Endothelial cell of umbilical vein (primary cell): ENCODE measurements around the gene PLA2G4B. TPM values are rescaled to one million over a fixed set of nuclear protein-coding genes. Genes with fewer than 3 reads are reported as not detected.
A peak's percentile ranks its signal among the peaks of the same experiment; 100 is the strongest.

Experiments used
- BruUV-seq: library from RNA; stranded (reverse); fragments of 400-500 nt; replicated peaks from 2 replicates; lab custom pipeline; 2021; lab: Mats Ljungman, UMichigan
- CTCF ChIA-PET: fragments of 300-600, 350-600 bp; sonication (Branson Sonifier 250); formaldehyde crosslinking; loops from one replicate; lab custom pipeline; 2021; ENCODE audit warnings: antibody characterized with exemption, inconsistent platforms; lab: Charles Lee
- POLR2A ChIA-PET: fragments of 300-600, 350-600 bp; sonication (Branson Sonifier 250); formaldehyde crosslinking; loops from one replicate; lab custom pipeline; 2021; ENCODE audit warnings: antibody characterized with exemption, inconsistent platforms; lab: Charles Lee
- DNase-seq: peaks from one replicate; pipeline ENCODE4 v3.0.0-alpha.2; 2011; ENCODE audit warnings: low read depth, low spot score
- FAIRE-seq: peaks from 2 replicates; lab custom pipeline; 2011; peaks lifted over from hg19 to GRCh38; lab: Jason Lieb, UNC
- H2AFZ ChIP-seq: 2 replicates; pipeline ENCODE4 v1.6.0; 2012; ENCODE audit warnings: low read depth, low read length, control low read depth, inconsistent platforms
- H3K27ac ChIP-seq: 2 replicates; pipeline ENCODE4 v1.5.1; 2011; ENCODE audit warnings: low read depth, mild to moderate bottlenecking, control low read depth, low read length, moderate library complexity; ENCODE audit not compliant: insufficient read depth
- H3K27me3 ChIP-seq, 2 experiments: 2 replicates each; pipeline versions ENCODE4 v1.6.0 to v1.6.1; 2011; ENCODE audit warnings: low read length in 2 of 2, mixed read lengths in 1 of 2; ENCODE audit not compliant: control insufficient read depth in 2 of 2, insufficient read depth in 2 of 2
- H3K36me3 ChIP-seq, 2 experiments: 2 replicates in 1 of 2; 3 replicates in 1 of 2; pipeline ENCODE4 v1.5.1; 2011; ENCODE audit warnings: low read length in 2 of 2, mild to moderate bottlenecking in 1 of 2, moderate library complexity in 1 of 2; ENCODE audit not compliant: control insufficient read depth in 2 of 2, insufficient read depth in 2 of 2; ENCODE audit errors: extremely low read depth in 1 of 2
- H3K4me1 ChIP-seq: 3 replicates; pipeline ENCODE4 v1.5.1; 2011; ENCODE audit warnings: mild to moderate bottlenecking, low read length; ENCODE audit not compliant: control insufficient read depth, insufficient read depth; ENCODE audit errors: extremely low read depth
- H3K4me2 ChIP-seq: 2 replicates; pipeline ENCODE4 v1.6.1; 2011; ENCODE audit warnings: low read length, control low read depth, mixed read lengths; ENCODE audit not compliant: insufficient read depth
- H3K4me3 ChIP-seq, 3 experiments: fragments of 200-600 bp in 1 of 3; sonication (generic), shearing (Covaris generic) in 1 of 3; replicated peaks in 1 of 3; 2 replicates each; pipeline ENCODE4 v1.5.1; 2011 to 2016; ENCODE audit warnings: control low read depth in 3 of 3, low read length in 3 of 3, mild to moderate bottlenecking in 2 of 3, inconsistent platforms in 1 of 3, low read depth in 1 of 3, moderate library complexity in 1 of 3; ENCODE audit not compliant: insufficient read depth in 1 of 3
- H3K79me2 ChIP-seq: 2 replicates; pipeline ENCODE4 v1.6.0; 2012; ENCODE audit warnings: low read length, inconsistent platforms; ENCODE audit not compliant: control insufficient read depth, insufficient read depth
- H3K9ac ChIP-seq: replicated peaks from 2 replicates; pipeline ENCODE3; 2011; ENCODE audit warnings: low read length, control low read depth; ENCODE audit not compliant: insufficient read depth; ENCODE audit errors: extremely low read depth
- H3K9me1 ChIP-seq: replicated peaks from 3 replicates; pipeline ENCODE4 v1.6.0; 2011; ENCODE audit warnings: mild to moderate bottlenecking, low read length; ENCODE audit not compliant: control insufficient read depth, insufficient read depth; ENCODE audit errors: extremely low read depth
- H3K9me3 ChIP-seq: replicated peaks from 2 replicates; pipeline ENCODE4 v1.5.1; 2012; ENCODE audit warnings: low read length, inconsistent platforms; ENCODE audit not compliant: control insufficient read depth, insufficient read depth
- H4K20me1 ChIP-seq: replicated peaks from 2 replicates; pipeline ENCODE3; 2011; ENCODE audit warnings: mild to moderate bottlenecking, low read length; ENCODE audit not compliant: control insufficient read depth, insufficient read depth; ENCODE audit errors: extremely low read depth
- EZH2 ChIP-seq: IDR thresholded peaks from 2 replicates; pipeline ENCODE4 v1.6.1; 2012; ENCODE audit warnings: borderline replicate concordance, low read depth, mild to moderate bottlenecking, moderate library complexity, low read length, inconsistent platforms; ENCODE audit not compliant: severe bottlenecking
- FOS ChIP-seq: IDR thresholded peaks from 2 replicates; pipeline ENCODE4 v1.6.1; 2011; ENCODE audit warnings: mild to moderate bottlenecking, low read length, moderate library complexity, borderline replicate concordance; ENCODE audit not compliant: insufficient read depth
- GATA2 ChIP-seq: IDR thresholded peaks from 2 replicates; pipeline ENCODE4 v1.7.0; 2011; ENCODE audit warnings: low read depth, mild to moderate bottlenecking, moderate library complexity, mixed read lengths, low read length; ENCODE audit not compliant: insufficient read length, insufficient read depth
- MYC ChIP-seq: IDR thresholded peaks from one replicate; pipeline ENCODE4 v1.6.1; 2011; ENCODE audit warnings: mild to moderate bottlenecking, low read depth, low read length
- POLR2A ChIP-seq: IDR thresholded peaks from 2 replicates; pipeline ENCODE4 v1.6.1; 2012; ENCODE audit warnings: low read depth, mild to moderate bottlenecking, control low read depth, low read length
- POLR2AphosphoS5 ChIP-seq: IDR thresholded peaks from 2 replicates; pipeline ENCODE4 v1.6.1; 2012; ENCODE audit warnings: low read depth, mild to moderate bottlenecking, control low read depth, low read length, moderate library complexity; ENCODE audit not compliant: insufficient read depth
- dilution Hi-C: fragments of 300-500 bp; cut with MboI; formaldehyde crosslinking; loops from one replicate; pipeline ENCODE4 v1.15.0; 2019; ENCODE audit warnings: low sequenced_read_pairs; ENCODE audit not compliant: extremely low pct_ligation_motif_present
- intact Hi-C: fragments of 100-400 bp; cut with micrococcal nuclease; formaldehyde crosslinking; loops from one replicate; pipeline ENCODE4 v1.10.0; 2022
- polyA plus RNA-seq, 4 experiments: library from polyadenylated mRNA; depleted of rRNA in 3 of 4; stranded (reverse) in 3 of 4; unstranded in 1 of 4; fragments of >200 nt; gene quantifications; 2 replicates each; pipeline versions ENCODE4 v1.2.1 to v1.2.3, GENCODE V29; 2011 to 2012; ENCODE audit warnings: missing spikeins in 1 of 4
- total RNA-seq: library from RNA; stranded (reverse); gene quantifications from 2 replicates; pipeline ENCODE4 v1.2.3, GENCODE V29; 2021
- TF ChIP-seq, protein P1 (sequence below), 2 donors: IDR thresholded peaks; 1 replicate in 1 of 2; 2 replicates in 1 of 2; pipeline ENCODE4 v1.5.1; 2011; ENCODE audit warnings: low read length in 2 of 2, mild to moderate bottlenecking in 2 of 2, moderate library complexity in 2 of 2, control low read depth in 1 of 2, inconsistent platforms in 1 of 2, low read depth in 1 of 2; ENCODE audit not compliant: insufficient read depth in 1 of 2; ENCODE audit errors: extremely low read depth in 1 of 2
- TF ChIP-seq, protein P2 (sequence below): IDR thresholded peaks from 2 replicates; pipeline ENCODE4 v1.6.1; 2011; ENCODE audit not compliant: insufficient read depth, insufficient read length

PLA2G4B gene
- total and polyA plus RNA-seq, 2 donors (not counting 3 experiments of a cell fraction or from before 2014, with no cell fraction given), result 4.0 to 7.9 TPM

DNA sequence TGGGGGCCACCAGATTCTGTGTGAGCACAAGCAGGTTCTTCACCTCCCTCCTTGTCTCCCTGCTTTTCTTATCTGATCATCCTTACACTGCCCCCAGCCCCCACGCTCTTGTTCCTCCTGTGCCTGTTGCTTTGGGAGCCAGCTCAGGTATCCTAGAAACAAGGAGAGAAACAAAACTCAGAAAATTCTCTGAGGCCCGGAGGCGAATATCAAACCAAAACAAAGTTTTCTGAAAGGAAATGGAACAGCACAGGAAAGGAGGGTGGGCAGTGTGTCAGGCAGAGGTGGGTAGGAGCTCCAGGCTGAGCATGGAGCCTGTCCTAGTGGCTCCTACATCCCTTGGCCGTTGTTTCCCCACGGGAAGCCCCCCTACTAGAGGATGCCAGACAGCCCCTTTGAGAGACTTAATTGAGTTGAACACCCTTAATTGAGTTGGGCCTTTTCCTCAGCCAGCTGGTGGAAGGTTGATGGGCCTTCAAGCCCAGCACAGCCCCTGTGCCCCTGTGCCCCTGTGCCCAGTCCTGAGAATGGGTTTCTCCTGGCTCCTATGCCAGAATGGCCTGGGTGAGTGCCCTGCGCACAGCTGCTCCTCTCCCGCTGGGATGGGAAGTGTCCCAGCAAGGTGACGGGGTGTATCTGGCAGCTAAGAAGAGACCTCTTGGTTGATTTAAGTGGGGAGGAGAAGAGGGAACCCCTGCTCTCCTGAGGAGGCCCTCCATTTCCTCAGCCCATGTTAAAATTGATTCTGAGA, 33.6 kb upstream of the PLA2G4B start:
- Histone ChIP-seq H4K20me1 (no peaks in the 10 kb centered on the region), H2AFZ (no peak overlapping the region), H3K4me1 (peaks cover 27% of the 10 kb centered on the region), H3K79me2 (peaks cover 15% of the 10 kb centered on the region), H3K4me3 (no peak overlapping the region), H3K36me3 (peaks cover 0 to 6% of the 10 kb centered on the region in 2 experiments), H3K9ac (no peak overlapping the region), H3K27me3 (no peaks in the 10 kb centered on the region), H3K27ac (no peak overlapping the region), H3K9me3 (no peaks in the 10 kb centered on the region), H3K4me2 (no peak overlapping the region), H3K9me1 (no peaks in the 10 kb centered on the region)
- BruUV-seq, result no TSS peak
- TF ChIP-seq GATA2 (no peak), POLR2AphosphoS5 (no peak), POLR2A (no peak), MYC (no peak), FOS (no peak), EZH2 (no peak)
- TF ChIP-seq, protein P1, sequence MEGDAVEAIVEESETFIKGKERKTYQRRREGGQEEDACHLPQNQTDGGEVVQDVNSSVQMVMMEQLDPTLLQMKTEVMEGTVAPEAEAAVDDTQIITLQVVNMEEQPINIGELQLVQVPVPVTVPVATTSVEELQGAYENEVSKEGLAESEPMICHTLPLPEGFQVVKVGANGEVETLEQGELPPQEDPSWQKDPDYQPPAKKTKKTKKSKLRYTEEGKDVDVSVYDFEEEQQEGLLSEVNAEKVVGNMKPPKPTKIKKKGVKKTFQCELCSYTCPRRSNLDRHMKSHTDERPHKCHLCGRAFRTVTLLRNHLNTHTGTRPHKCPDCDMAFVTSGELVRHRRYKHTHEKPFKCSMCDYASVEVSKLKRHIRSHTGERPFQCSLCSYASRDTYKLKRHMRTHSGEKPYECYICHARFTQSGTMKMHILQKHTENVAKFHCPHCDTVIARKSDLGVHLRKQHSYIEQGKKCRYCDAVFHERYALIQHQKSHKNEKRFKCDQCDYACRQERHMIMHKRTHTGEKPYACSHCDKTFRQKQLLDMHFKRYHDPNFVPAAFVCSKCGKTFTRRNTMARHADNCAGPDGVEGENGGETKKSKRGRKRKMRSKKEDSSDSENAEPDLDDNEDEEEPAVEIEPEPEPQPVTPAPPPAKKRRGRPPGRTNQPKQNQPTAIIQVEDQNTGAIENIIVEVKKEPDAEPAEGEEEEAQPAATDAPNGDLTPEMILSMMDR (IDR thresholded peaks at IDR 0.05; ENCODE audit: extremely low read depth in 1 of 2, insufficient read depth in 1 of 2, low read depth in 1 of 2, low read length in 2 of 2), result no peak
- TF ChIP-seq, protein P2, sequence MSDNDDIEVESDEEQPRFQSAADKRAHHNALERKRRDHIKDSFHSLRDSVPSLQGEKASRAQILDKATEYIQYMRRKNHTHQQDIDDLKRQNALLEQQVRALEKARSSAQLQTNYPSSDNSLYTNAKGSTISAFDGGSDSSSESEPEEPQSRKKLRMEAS, result no peak
- FAIRE-seq, result no peak
- ChIA-PET CTCF (interaction anchor here (1.1 to 15.9 kb wide), 4 partner anchors 17 to 201 kb away, joined by 3 to 754 read pairs (median 6); partner anchors contain the start of gene MAPKBP1), POLR2A (no interaction called here)
- DNase-seq, result peak; percentile 71
- intact Hi-C loops, result no loop called here
- dilution Hi-C loops, result no loop called here
